Peyer's patch (tissue), 4 donors: Measurements from ENCODE around the gene KRT17.

Source experiments
- POLR2A ChIP-seq, 2 donors: fragments of 450-650 bp; IDR thresholded peaks; one replicate each; pipeline ENCODE4 v1.5.1; 2017; ENCODE audit warnings: antibody characterized with exemption in 2 of 2, mild to moderate bottlenecking in 2 of 2, moderate library complexity in 2 of 2
- TF ChIP-seq, protein P1 (sequence below), 6 experiments: fragments of 450-650 bp in 4 of 6; fragments of 200-600 bp in 2 of 6; sonication (generic) in 1 of 6; IDR thresholded peaks; one replicate each; pipeline ENCODE4 v1.5.1; 2017 to 2019; ENCODE audit warnings: antibody characterized with exemption in 6 of 6, mild to moderate bottlenecking in 3 of 6, moderate library complexity in 1 of 6

DNA sequence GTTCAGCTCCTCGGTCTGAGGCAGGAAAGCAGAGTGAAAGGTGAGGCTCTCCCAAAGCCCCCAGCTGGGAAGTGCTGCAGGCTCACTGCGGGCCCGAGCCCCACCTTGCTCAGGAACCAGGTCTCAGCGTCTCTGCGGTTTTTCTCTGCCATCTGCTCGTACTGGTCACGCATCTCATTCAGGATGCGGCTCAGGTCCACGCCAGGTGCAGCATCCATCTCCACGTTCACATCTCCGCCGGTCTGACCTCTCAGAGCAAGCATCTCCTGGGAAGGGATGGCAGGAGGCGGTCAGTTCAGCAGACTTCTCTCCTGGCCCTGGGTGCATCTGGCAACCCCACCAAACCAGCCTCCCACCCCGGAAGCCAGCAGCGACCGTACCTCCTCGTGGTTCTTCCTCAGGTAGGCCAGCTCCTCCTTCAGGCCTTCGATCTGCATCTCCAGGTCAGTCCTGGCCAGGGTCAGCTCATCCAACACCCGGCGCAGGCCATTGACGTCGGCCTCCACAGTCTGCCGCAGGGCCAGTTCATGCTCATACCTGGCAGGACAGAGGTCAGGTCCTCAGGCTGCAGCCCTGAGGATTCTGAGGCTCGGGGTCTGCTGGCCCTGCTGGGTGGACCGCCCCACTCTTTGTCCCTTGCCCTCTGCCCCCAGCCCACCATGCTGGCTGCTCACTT lies 13.3 kb downstream of the KRT17 start:
- TF ChIP-seq, protein P1, sequence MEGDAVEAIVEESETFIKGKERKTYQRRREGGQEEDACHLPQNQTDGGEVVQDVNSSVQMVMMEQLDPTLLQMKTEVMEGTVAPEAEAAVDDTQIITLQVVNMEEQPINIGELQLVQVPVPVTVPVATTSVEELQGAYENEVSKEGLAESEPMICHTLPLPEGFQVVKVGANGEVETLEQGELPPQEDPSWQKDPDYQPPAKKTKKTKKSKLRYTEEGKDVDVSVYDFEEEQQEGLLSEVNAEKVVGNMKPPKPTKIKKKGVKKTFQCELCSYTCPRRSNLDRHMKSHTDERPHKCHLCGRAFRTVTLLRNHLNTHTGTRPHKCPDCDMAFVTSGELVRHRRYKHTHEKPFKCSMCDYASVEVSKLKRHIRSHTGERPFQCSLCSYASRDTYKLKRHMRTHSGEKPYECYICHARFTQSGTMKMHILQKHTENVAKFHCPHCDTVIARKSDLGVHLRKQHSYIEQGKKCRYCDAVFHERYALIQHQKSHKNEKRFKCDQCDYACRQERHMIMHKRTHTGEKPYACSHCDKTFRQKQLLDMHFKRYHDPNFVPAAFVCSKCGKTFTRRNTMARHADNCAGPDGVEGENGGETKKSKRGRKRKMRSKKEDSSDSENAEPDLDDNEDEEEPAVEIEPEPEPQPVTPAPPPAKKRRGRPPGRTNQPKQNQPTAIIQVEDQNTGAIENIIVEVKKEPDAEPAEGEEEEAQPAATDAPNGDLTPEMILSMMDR (IDR thresholded peaks at IDR 0.05) = no peak
- TF ChIP-seq POLR2A (IDR thresholded peaks at IDR 0.05) = no peak
